HEK293 (cell line): ENCODE measurements around the gene TBC1D22A.

ENCODE experiments used
- CTCF ChIA-PET: fragments of 350-600 bp; formaldehyde crosslinking; extraction: SDS; loops from one replicate; lab custom pipeline; 2021; ENCODE audit warnings: antibody characterized with exemption; lab: Yijun Ruan, JAX
- POLR2A ChIA-PET: fragments of 300-600 bp; formaldehyde crosslinking; extraction: SDS; loops from one replicate; lab custom pipeline; 2020; ENCODE audit warnings: antibody characterized with exemption, inconsistent platforms; lab: Yijun Ruan, JAX
- H3K27ac ChIP-seq: fragments of 200-500 bp; sonication (Bioruptor generic); 2 replicates; pipeline ENCODE4 v1.5.1; 2014; ENCODE audit warnings: low read depth, low read length, control low read depth, inconsistent platforms; ENCODE audit errors: extremely low read depth
- H3K36me3 ChIP-seq, 2 experiments: fragments of 200-500 bp in 1 of 2; sonication (Bioruptor generic) in 1 of 2; 1 replicate in 1 of 2; 2 replicates in 1 of 2; pipeline ENCODE4 v1.5.1; 2014 to 2017; ENCODE audit warnings: inconsistent platforms in 2 of 2, low read length in 2 of 2; ENCODE audit not compliant: control insufficient read depth in 2 of 2, insufficient read depth in 1 of 2
- H3K4me1 ChIP-seq: fragments of 200-500 bp; sonication (Bioruptor generic); 2 replicates; pipeline ENCODE4 v1.5.1; 2014; ENCODE audit warnings: mild to moderate bottlenecking, low read length, inconsistent platforms; ENCODE audit not compliant: control insufficient read depth, insufficient read depth
- H3K4me3 ChIP-seq: 2 replicates; pipeline ENCODE4 v1.5.1; 2011; ENCODE audit warnings: low read depth, mild to moderate bottlenecking, control low read depth, low read length, moderate library complexity
- H3K9me3 ChIP-seq: fragments of 200-500 bp; sonication (Bioruptor generic); 2 replicates; pipeline ENCODE4 v1.5.1; 2014; ENCODE audit warnings: low read depth, low read length, inconsistent platforms; ENCODE audit not compliant: control insufficient read depth, insufficient read depth
- EGR2 ChIP-seq: fragments of 450-650 bp; formaldehyde crosslinking; IDR thresholded peaks from 2 replicates; pipeline ENCODE4 v1.5.1; 2016; ENCODE audit warnings: low read depth, missing biosample characterization, missing genetic modification characterization
- GLI2 ChIP-seq: fragments of 450-650 bp; formaldehyde crosslinking; IDR thresholded peaks from 2 replicates; pipeline ENCODE4; 2017; ENCODE audit warnings: missing biosample characterization, missing genetic modification characterization, low read depth, borderline replicate concordance
- SP3 ChIP-seq: fragments of 450-650 bp; formaldehyde crosslinking; IDR thresholded peaks from 2 replicates; pipeline ENCODE4 v1.5.1; 2016; ENCODE audit warnings: missing biosample characterization, missing genetic modification characterization
- TRIM28 ChIP-seq: IDR thresholded peaks from 2 replicates; pipeline ENCODE4 v1.6.1; 2011; ENCODE audit warnings: low read length, control low read depth, borderline replicate concordance
- YY2 ChIP-seq: fragments of 450-650 bp; formaldehyde crosslinking; IDR thresholded peaks from 2 replicates; pipeline ENCODE4 v1.5.1; 2016; ENCODE audit warnings: missing biosample characterization, missing genetic modification characterization
- ZFHX2 ChIP-seq: fragments of 450-650 bp; formaldehyde crosslinking; conservative IDR thresholded peaks from 2 replicates; pipeline ENCODE4 v1.5.1; 2016; ENCODE audit warnings: missing biosample characterization, missing genetic modification characterization
- ZNF114 ChIP-seq: fragments of 450-650 bp; formaldehyde crosslinking; IDR thresholded peaks from 2 replicates; pipeline ENCODE4 v1.5.0; 2017; ENCODE audit warnings: missing biosample characterization, missing genetic modification characterization
- ZNF132 ChIP-seq: fragments of 450-650 bp; formaldehyde crosslinking; IDR thresholded peaks from 2 replicates; pipeline ENCODE4 v1.5.1; 2017; ENCODE audit warnings: missing biosample characterization, missing genetic modification characterization, borderline replicate concordance
- ZNF169 ChIP-seq: fragments of 450-650 bp; formaldehyde crosslinking; IDR thresholded peaks from 2 replicates; pipeline ENCODE4 v1.5.1; 2016; ENCODE audit warnings: missing biosample characterization, missing genetic modification characterization
- ZNF2 ChIP-seq: fragments of 450-650 bp; formaldehyde crosslinking; IDR thresholded peaks from 2 replicates; pipeline ENCODE4 v1.5.1; 2016; ENCODE audit warnings: missing biosample characterization, missing genetic modification characterization
- ZNF423 ChIP-seq: fragments of 450-650 bp; formaldehyde crosslinking; IDR thresholded peaks from 2 replicates; pipeline ENCODE4 v1.5.1; 2016; ENCODE audit warnings: missing biosample characterization, missing genetic modification characterization
- ZNF510 ChIP-seq: fragments of 450-650 bp; formaldehyde crosslinking; IDR thresholded peaks from 2 replicates; pipeline ENCODE4 v1.5.1; 2018; ENCODE audit warnings: mild to moderate bottlenecking, missing genetic modification characterization, missing biosample characterization; ENCODE audit not compliant: insufficient replicate concordance
- ZNF624 ChIP-seq: fragments of 450-650 bp; formaldehyde crosslinking; IDR thresholded peaks from 2 replicates; pipeline ENCODE4 v1.5.1; 2017; ENCODE audit warnings: missing biosample characterization, missing genetic modification characterization
- ZNF654 ChIP-seq: fragments of 450-650 bp; formaldehyde crosslinking; IDR thresholded peaks from 2 replicates; pipeline ENCODE4 v1.5.1; 2016; ENCODE audit warnings: low read depth, missing biosample characterization, missing genetic modification characterization
- ZNF664 ChIP-seq: fragments of 450-650 bp; formaldehyde crosslinking; IDR thresholded peaks from 2 replicates; pipeline ENCODE4 v1.5.1; 2016; ENCODE audit warnings: missing biosample characterization, missing genetic modification characterization
- ZNF791 ChIP-seq: fragments of 450-650 bp; formaldehyde crosslinking; IDR thresholded peaks from 2 replicates; pipeline ENCODE4 v1.5.1; 2016; ENCODE audit warnings: missing biosample characterization, missing genetic modification characterization
- TF ChIP-seq, protein P1 (sequence below): fragments of 450-650 bp; formaldehyde crosslinking; IDR thresholded peaks from 2 replicates; pipeline ENCODE4 v1.5.1; 2016; ENCODE audit warnings: missing biosample characterization, missing genetic modification characterization, borderline replicate concordance
- TF ChIP-seq, protein P2 (sequence below): fragments of 450-650 bp; formaldehyde crosslinking; IDR thresholded peaks from 2 replicates; pipeline ENCODE4 v1.5.1; 2016; ENCODE audit warnings: missing biosample characterization, missing genetic modification characterization
- TF ChIP-seq, protein P3 (sequence below): fragments of 450-650 bp; formaldehyde crosslinking; IDR thresholded peaks from 2 replicates; pipeline ENCODE4 v1.5.1; 2016; ENCODE audit warnings: missing biosample characterization, missing genetic modification characterization

The TBC1D22A gene

DNA sequence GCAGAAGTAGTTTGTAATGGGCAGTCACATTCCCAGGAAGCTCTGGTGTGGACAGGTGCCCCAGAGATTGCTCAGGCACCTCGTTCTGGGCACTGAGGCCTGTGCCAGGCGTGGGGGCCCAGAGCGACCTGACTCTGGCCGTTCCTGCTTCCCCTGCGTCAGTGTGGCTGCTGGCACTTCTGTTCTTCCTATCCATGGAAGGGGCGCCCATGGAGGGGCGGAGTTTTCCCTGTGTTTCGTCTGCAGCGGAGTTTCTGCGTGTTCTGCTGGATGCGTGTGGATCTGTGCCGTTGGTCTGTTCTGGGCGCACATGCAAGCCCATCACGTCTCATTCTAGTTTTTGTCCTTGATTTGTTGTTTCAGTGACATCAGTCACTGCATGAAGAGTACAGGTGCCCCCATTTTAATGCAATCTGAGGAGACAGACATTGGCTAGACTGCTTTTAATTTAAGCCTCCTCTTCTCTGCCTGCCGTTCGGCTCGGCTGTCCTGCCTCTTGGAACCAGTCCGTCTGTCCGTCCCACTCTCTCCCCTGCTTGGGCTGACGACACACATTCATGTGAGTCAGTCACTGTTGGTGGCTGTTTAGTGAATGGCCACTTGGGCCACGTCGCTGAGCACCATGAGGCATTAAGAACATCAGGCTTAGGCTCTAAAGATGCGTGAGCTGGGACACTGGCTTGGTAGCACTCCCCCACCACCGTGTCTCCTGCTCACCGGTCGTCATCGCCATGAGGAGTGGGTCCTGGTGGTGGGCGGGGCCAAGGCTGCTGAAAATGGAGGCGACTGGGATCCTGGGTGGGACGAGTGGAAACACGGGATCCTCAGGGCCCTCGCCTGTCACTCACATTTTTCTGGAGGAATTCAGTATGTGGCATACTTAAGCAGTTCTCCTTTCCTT is 255.8 kb downstream of the TBC1D22A start:
- Histone ChIP-seq H3K9me3 (no peaks in the 10 kb centered on the region), H3K4me3 (no peak overlapping the region), H3K27ac (no peak overlapping the region), H3K36me3 (no peaks in the 10 kb centered on the region), H3K4me1 (no peaks in the 10 kb centered on the region)
- ChIA-PET CTCF (no interaction called here), POLR2A (no interaction called here)
- no peak for TF ChIP-seq ZNF2 (tag by site-specific recombination)
- TF ChIP-seq, protein P1, sequence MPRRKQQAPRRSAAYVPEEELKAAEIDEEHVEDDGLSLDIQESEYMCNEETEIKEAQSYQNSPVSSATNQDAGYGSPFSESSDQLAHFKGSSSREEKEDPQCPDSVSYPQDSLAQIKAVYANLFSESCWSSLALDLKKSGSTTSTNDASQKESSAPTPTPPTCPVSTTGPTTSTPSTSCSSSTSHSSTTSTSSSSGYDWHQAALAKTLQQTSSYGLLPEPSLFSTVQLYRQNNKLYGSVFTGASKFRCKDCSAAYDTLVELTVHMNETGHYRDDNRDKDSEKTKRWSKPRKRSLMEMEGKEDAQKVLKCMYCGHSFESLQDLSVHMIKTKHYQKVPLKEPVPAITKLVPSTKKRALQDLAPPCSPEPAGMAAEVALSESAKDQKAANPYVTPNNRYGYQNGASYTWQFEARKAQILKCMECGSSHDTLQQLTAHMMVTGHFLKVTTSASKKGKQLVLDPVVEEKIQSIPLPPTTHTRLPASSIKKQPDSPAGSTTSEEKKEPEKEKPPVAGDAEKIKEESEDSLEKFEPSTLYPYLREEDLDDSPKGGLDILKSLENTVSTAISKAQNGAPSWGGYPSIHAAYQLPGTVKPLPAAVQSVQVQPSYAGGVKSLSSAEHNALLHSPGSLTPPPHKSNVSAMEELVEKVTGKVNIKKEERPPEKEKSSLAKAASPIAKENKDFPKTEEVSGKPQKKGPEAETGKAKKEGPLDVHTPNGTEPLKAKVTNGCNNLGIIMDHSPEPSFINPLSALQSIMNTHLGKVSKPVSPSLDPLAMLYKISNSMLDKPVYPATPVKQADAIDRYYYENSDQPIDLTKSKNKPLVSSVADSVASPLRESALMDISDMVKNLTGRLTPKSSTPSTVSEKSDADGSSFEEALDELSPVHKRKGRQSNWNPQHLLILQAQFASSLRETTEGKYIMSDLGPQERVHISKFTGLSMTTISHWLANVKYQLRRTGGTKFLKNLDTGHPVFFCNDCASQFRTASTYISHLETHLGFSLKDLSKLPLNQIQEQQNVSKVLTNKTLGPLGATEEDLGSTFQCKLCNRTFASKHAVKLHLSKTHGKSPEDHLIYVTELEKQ (tag by site-specific recombination), result no peak
- no peak for TF ChIP-seq ZNF624
- TF ChIP-seq ZNF664, result no peak
- TF ChIP-seq YY2, result no peak
- no peak for TF ChIP-seq ZNF169
- no peak for TF ChIP-seq ZNF423
- TF ChIP-seq ZNF132, result no peak
- no peak for TF ChIP-seq TRIM28
- no peak for TF ChIP-seq GLI2 (tag by site-specific recombination)
- no peak for TF ChIP-seq ZNF791

DNA sequence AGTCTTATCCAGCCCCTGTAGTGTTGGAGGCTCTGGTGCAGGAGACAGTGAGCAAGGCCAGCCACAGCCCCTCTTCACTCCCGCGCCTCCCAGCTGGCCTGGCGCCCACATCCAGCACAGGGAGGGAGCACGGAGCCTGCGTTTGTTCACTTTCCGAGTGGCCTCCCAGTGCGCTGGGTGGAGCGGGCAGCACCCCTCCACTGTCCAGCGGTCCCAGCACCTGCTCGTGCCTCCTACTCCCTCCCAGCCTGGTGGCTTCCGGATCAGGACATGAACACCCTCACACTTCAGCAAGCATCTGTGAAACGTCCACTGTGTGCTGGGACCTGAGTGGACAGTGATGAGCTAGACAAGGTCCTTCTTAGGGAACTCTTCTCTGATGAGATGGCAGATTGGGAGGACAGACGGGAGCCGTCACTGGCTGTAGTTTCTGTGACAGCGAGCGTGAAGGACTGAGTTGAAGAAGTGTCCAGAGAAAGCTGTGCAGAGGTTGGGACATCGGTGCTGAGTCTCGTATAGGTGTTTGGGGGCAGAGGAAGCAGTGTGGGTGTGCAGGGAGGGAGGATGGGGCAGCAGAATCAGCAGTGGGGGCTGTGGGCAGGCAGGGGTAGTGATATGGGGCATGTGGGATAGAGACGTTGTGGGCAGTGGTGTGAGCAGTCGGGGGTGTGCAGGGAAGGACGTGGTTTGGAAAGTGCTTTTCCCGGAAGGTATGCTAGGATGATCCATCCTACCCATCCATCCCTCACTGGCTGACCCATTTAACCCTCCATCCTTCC is 256.8 kb downstream of the TBC1D22A start:
- POLR2A ChIA-PET, result no interaction called here
- CTCF ChIA-PET, result no interaction called here
- Histone ChIP-seq H3K36me3 (no peaks in the 10 kb centered on the region), H3K27ac (no peak overlapping the region), H3K4me3 (no peak overlapping the region), H3K9me3 (no peaks in the 10 kb centered on the region), H3K4me1 (no peaks in the 10 kb centered on the region)
- TF ChIP-seq ZFHX2 (tag by site-specific recombination), result 0 out of 2 replicates have a peak, but pooled peaks have one; percentile 19
- TF ChIP-seq ZNF624, result no peak
- no peak for TF ChIP-seq ZNF654
- no peak for TF ChIP-seq ZNF114 (tag by site-specific recombination)
- peak; percentile 88 for TF ChIP-seq EGR2 (tag by site-specific recombination)

DNA sequence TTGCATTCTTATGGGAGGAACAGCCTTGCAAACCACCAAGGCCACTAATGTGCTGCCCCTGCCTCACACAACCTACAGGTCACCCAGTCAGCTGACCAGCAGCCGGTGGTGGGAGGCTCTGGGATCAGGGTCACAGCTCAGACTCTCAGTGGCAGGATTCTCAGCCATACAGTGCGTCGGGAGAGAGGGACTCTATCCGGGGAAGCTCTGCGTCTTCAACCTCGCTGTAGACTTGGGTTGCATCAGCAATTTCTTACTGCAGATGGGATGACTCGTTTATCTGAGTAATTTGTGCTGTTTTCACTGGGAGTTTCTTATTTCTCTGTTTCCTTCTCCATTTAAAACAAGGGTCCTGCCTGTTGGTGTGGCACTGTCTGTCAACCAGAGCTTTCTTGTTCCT is 257.7 kb downstream of the TBC1D22A start:
- no peaks in the 10 kb centered on the region for H3K4me1 ChIP-seq
- H3K9me3 ChIP-seq, result no peaks in the 10 kb centered on the region
- no peak overlapping the region for H3K4me3 ChIP-seq
- CTCF ChIA-PET, result no interaction called here
- H3K36me3 ChIP-seq, result no peaks in the 10 kb centered on the region
- POLR2A ChIA-PET, result no interaction called here
- H3K27ac ChIP-seq, result no peak overlapping the region
- TF ChIP-seq SP3 (tag by site-specific recombination), result no peak
- TF ChIP-seq, protein P2, sequence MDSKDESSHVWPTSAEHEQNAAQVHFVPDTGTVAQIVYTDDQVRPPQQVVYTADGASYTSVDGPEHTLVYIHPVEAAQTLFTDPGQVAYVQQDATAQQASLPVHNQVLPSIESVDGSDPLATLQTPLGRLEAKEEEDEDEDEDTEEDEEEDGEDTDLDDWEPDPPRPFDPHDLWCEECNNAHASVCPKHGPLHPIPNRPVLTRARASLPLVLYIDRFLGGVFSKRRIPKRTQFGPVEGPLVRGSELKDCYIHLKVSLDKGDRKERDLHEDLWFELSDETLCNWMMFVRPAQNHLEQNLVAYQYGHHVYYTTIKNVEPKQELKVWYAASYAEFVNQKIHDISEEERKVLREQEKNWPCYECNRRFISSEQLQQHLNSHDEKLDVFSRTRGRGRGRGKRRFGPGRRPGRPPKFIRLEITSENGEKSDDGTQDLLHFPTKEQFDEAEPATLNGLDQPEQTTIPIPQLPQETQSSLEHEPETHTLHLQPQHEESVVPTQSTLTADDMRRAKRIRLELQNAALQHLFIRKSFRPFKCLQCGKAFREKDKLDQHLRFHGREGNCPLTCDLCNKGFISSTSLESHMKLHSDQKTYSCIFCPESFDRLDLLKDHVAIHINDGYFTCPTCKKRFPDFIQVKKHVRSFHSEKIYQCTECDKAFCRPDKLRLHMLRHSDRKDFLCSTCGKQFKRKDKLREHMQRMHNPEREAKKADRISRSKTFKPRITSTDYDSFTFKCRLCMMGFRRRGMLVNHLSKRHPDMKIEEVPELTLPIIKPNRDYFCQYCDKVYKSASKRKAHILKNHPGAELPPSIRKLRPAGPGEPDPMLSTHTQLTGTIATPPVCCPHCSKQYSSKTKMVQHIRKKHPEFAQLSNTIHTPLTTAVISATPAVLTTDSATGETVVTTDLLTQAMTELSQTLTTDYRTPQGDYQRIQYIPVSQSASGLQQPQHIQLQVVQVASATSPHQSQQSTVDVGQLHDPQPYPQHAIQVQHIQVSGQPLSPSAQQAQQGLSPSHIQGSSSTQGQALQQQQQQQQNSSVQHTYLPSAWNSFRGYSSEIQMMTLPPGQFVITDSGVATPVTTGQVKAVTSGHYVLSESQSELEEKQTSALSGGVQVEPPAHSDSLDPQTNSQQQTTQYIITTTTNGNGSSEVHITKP (tag by site-specific recombination), result no peak
- TF ChIP-seq ZNF510 (tag by site-specific recombination), result no peak
- TF ChIP-seq, protein P3, sequence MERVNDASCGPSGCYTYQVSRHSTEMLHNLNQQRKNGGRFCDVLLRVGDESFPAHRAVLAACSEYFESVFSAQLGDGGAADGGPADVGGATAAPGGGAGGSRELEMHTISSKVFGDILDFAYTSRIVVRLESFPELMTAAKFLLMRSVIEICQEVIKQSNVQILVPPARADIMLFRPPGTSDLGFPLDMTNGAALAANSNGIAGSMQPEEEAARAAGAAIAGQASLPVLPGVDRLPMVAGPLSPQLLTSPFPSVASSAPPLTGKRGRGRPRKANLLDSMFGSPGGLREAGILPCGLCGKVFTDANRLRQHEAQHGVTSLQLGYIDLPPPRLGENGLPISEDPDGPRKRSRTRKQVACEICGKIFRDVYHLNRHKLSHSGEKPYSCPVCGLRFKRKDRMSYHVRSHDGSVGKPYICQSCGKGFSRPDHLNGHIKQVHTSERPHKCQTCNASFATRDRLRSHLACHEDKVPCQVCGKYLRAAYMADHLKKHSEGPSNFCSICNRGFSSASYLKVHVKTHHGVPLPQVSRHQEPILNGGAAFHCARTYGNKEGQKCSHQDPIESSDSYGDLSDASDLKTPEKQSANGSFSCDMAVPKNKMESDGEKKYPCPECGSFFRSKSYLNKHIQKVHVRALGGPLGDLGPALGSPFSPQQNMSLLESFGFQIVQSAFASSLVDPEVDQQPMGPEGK (tag by site-specific recombination), result no peak
